ENCODE results near the gene LIN37.

DNA sequence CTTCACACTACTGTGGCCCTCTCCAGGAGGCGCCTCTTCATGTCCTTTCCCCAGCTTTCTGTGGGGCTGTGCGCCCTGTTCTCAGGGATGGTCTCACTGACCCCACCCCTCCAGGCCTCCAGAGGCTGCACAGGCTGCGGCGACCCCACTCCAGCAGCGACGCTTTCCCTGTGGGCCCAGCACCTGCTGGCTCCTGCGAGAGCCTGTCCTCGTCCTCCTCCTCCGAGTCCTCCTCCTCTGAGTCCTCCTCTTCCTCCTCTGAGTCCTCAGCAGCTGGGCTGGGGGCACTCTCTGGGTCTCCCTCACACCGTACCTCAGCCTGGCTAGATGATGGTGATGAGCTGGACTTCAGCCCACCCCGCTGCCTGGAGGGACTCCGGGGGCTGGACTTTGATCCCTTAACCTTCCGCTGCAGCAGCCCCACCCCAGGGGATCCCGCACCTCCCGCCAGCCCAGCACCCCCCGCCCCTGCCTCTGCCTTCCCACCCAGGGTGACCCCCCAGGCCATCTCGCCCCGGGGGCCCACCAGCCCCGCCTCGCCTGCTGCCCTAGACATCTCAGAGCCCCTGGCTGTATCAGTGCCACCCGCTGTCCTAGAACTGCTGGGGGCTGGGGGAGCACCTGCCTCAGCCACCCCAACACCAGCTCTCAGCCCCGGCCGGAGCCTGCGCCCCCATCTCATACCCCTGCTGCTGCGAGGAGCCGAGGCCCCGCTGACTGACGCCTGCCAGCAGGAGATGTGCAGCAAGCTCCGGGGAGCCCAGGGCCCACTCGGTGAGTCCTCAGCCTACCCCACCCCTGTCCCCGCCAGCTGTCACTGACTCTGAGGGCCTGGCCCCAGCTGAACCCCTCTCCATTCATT, 38.2 kb downstream of the LIN37 start:
- TF ChIP-seq, protein P1, sequence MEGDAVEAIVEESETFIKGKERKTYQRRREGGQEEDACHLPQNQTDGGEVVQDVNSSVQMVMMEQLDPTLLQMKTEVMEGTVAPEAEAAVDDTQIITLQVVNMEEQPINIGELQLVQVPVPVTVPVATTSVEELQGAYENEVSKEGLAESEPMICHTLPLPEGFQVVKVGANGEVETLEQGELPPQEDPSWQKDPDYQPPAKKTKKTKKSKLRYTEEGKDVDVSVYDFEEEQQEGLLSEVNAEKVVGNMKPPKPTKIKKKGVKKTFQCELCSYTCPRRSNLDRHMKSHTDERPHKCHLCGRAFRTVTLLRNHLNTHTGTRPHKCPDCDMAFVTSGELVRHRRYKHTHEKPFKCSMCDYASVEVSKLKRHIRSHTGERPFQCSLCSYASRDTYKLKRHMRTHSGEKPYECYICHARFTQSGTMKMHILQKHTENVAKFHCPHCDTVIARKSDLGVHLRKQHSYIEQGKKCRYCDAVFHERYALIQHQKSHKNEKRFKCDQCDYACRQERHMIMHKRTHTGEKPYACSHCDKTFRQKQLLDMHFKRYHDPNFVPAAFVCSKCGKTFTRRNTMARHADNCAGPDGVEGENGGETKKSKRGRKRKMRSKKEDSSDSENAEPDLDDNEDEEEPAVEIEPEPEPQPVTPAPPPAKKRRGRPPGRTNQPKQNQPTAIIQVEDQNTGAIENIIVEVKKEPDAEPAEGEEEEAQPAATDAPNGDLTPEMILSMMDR (IDR thresholded peaks at IDR 0.05 in 4 of 5, conservative IDR thresholded peaks at IDR 0.05 in 1 of 5) = no peak
- no peak for TF ChIP-seq POLR2A (IDR thresholded peaks at IDR 0.05)
